ENCODE data around the gene FUT8. TPM values are rescaled to one million over a fixed set of nuclear protein-coding genes. Genes with fewer than 3 reads are reported as not detected.

The FUT8 gene
- total RNA-seq: 193 TPM

- peak; percentile 93 for DNase-seq
These were observed at the start of gene FUT8 for GRCh38 chr14:65412032-65412846. Gene FUT8, plus strand, starts transcription at chr14:65412730. Its CDS starts 148,834 bp downstream, at chr14:65561564.

GRCh38 chr14:65366802-65367565, 45.5 kb upstream of the FUT8 start:
- DNase-seq: no peak

DNA sequence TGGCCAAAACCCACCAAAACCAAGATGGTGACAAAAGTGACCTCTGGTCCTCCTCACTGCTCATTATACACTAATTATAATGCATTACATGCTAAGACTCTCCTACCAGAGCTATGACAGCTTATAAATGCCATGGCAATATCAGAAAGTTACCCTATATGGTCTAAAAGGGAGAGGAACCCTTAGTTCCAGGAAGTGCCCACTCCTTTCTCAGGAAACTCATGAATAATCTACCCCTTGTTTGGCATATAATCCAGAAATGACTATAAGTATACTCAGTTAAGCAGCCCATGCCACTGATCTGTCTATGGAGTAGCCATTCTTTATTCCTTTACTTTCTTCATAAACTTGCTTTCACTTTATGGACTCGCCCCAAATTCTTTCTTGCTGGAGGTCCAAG, 43.0 kb upstream of the FUT8 start:
- no peak for DNase-seq

GRCh38 chr14:65370801-65371248, 41.7 kb upstream of the FUT8 start:
- no peak for DNase-seq

- no peak for DNase-seq
These were observed 40.7 kb upstream of the FUT8 start for GRCh38 chr14:65371784-65372183.

DNA sequence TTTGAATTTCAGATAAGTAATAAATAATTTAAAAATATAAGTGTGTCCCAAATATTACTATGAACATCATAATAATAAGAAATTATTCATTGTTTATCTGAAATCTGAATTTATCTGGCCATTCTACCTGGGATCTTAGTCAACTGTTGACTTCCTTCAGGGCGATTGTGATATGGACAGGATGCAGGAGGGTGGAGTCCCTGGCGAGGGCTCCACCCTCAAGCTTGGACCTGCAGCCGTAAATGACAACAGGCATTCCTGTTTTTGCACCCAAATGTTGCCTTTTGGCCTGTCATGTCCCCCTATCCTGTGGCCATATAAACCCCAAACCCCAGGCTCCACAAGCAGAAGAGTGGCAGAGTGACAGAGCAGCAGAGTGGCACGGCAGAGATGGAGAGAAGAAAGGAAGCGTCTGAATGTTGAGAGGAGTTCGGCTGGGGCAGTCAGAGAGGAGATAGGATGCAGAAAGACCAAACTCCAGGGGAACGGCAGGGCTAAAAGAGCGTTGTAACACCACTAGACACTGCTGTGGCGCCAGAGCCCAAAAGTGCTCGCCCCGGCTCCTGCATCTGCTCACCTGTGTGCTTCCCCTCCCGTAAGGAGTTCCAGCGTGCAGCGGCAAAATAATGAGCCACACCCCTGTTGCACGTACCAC, 39.4 kb upstream of the FUT8 start:
- no peak for DNase-seq

GRCh38 chr14:65373671-65374039, 38.9 kb upstream of the FUT8 start:
- peak; percentile 21 for DNase-seq

DNA sequence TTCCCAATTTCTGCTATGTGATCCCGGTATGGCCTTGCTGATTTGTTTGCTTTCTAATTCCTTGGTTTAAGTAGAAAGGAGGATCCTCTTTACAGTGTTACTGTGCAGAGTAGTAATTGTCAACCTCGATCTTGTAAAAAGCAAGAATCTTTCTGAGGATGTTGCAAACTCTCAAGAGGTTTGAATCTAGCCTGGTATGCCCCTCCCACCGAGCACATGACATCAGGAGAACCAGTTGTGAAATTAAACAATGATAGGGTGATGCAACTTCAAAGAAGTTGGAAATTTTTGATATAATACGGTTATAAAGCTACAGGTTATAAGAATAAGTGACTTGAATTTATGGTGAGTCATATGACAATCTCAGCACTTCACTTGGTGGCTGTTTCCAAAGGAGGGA, 35.0 kb upstream of the FUT8 start:
- DNase-seq: no peak

GRCh38 chr14:65382586-65382985, 29.9 kb upstream of the FUT8 start:
- DNase-seq: no peak

GRCh38 chr14:65387171-65387570, 25.4 kb upstream of the FUT8 start:
- no peak for DNase-seq

- no peak for DNase-seq
These were observed 24.9 kb upstream of the FUT8 start for GRCh38 chr14:65387628-65388027.

DNA sequence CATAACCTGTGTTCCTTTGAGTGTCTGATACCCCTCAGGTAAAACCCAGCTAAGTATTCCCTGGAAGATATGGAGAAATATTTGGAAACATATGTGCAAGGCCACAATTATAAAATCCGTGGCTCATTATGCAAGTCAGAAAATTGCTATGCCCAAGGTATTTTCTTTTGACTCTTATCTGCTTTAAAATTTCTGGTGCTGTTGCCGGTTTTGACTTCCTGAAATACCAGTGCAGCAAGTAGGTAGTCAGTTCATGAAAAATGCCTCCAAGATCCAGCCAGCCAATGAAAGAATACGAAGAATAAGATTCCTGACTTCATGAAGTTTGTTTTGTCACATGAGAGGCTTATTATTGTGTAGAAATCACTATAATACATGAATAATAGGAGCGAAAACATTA, 20.2 kb upstream of the FUT8 start:
- DNase-seq: no peak

GRCh38 chr14:65396082-65396910, 16.2 kb upstream of the FUT8 start:
- DNase-seq: no peak

GRCh38 chr14:65403231-65403630, 9.3 kb upstream of the FUT8 start:
- DNase-seq: no peak

GRCh38 chr14:65408113-65408512, 4.4 kb upstream of the FUT8 start:
- DNase-seq: no peak

DNA sequence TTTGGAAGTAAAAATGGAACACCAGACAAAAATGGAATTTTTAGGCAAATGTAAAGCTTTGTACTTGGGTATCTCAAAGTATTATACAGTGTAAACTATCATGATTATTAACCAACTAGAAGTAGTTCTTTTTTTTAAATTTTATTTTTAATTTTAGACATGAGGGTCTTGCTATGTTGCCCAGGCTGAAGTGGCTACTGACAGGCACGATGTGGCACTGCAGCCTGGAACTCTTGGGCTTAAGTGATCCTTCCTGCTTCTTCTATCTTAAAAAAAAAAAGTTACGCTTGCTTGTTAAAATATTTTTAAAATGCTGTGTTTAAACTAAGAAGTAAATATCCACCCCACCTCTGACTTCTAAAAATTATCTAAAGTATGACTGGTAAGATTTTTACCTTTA, 1.9 kb upstream of the FUT8 start:
- no peak for DNase-seq

DNA sequence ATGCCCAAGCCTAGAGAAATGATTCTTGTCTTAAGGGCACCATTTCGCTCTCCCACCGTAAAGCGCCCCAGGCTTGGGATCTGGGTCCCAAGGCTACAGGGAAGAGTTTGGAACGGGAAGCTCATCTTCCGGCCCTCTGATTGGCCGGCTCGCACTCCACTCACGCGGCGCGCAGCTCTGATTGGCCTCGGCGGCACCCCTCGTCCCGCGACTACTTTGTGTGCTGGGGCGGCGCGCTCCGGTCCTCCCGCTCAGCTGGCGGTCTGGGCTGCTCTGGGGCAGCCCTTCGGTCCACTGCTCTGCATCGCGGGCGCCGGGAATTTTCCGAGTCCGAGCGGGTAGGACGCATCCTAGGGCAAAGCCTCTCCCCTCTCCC, 886 bp upstream of the FUT8 start:
- DNase-seq: peak; percentile 89

DNA sequence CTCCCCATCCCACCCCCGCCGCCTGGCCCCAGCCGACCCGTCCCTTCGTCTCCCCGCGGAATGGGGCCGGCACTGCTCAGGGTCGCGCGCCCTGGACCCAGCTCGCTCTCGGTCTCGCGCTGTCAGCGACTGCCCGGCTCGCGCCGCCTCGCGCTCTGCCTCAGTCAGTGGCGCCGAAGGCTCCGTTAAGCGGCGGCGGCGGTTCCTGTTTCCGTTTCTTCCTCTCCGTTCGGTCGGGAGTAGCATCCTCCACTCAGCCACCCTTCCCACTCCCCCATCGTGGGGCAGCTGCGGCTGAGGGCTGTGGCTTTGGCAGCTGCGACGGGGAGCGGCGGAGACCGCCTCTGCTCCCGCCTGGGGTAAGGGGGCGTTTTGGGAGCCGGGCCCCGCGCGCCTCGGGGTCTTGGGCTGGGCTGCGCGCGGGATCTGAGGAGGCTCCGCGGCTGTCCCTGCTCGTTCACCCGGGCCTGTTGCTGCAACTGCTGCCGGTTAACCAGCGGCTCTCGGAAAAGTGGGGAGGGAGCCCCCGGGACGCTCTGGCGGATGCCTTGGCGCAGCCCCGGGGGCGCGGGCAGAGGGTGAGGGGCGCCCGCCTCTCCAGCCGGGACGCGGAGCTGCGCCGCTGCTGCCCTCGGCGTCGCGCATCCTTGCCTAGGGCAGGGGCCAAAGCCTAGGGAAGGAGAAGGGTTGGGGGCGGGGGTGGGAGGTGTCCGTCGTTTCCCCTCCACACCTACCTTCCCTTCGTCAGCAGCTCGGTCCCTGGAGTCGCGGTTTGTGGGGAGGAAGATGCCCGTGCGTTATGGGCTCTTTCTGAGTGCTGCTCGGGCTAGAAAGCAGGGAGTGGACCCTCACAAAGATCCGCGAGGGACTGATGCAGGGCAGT, 567 bp downstream of the FUT8 start:
- DNase-seq: peak; percentile 29

- DNase-seq: no peak
These were observed 1.2 kb downstream of the FUT8 start for GRCh38 chr14:65413739-65414045.

DNA sequence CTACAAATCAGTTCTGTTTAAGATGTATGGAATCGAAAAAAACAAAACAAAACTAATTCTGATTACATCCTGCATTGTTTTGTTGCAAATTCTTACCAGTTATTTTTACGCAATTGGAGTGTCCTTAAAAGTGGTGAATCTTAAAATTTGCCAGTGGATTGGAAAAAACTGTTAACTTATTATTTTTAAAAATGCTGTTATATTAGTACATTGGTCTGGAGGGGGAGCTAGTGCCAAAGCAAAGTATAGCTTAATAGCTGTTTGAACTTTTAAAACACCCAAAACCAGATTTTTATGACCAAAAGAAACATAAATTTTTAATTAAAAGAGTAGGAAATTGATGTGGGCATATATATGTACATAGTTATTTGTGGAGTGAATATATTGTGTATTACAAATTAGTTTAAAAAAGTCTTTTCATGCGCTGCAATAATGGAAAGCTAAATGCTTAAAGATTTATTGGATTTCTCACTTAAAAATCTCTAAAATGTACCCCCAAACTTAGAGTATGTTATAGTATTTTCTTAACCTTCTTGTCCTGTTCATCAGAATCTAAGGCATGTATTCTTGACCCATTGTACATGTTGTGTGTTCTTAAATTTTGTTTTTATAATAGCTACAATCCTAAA, 2.5 kb downstream of the FUT8 start:
- no peak for DNase-seq

- DNase-seq: no peak
These were observed 3.1 kb downstream of the FUT8 start for GRCh38 chr14:65415613-65416012.
